ENCODE data around the gene WDR70.
"Not testable (repeated sequence)": the region's sequence is repeated elsewhere in the genome, so short reads cannot be mapped to it uniquely, and the experiment has no call there.

WDR70 gene

DNA sequence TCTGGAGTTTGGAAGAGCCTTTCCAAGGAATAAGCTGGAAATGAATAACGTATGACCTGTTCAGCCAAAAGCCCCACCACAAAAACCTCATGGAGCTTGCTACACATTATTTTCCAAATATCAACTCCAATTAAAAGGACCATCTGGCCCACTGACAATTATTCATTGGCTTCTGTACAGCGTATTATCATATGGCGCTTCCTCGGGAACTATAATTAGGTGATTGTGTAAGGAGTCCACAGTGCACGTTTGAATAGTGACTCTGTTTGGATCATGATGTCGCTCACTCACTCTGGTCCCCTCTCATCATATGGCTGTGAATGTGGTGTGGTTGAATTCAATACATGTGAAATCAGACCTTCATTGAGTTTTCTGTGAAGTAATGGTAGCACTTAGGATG lies 408.6 kb downstream of the WDR70 start:
- Histone ChIP-seq H3K36me3 (ENCODE audit: control insufficient read depth, insufficient read depth, low read length) (no peaks in the 10 kb centered on the region), H3K4me3 (replicated peaks; ENCODE audit: low read depth, low read length) (no peak overlapping the region), H3K27me3 (replicated peaks; ENCODE audit: control insufficient read depth, insufficient read depth, low read length) (no peaks in the 10 kb centered on the region)
- TF ChIP-seq, protein P1, sequence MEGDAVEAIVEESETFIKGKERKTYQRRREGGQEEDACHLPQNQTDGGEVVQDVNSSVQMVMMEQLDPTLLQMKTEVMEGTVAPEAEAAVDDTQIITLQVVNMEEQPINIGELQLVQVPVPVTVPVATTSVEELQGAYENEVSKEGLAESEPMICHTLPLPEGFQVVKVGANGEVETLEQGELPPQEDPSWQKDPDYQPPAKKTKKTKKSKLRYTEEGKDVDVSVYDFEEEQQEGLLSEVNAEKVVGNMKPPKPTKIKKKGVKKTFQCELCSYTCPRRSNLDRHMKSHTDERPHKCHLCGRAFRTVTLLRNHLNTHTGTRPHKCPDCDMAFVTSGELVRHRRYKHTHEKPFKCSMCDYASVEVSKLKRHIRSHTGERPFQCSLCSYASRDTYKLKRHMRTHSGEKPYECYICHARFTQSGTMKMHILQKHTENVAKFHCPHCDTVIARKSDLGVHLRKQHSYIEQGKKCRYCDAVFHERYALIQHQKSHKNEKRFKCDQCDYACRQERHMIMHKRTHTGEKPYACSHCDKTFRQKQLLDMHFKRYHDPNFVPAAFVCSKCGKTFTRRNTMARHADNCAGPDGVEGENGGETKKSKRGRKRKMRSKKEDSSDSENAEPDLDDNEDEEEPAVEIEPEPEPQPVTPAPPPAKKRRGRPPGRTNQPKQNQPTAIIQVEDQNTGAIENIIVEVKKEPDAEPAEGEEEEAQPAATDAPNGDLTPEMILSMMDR (IDR thresholded peaks at IDR 0.05; ENCODE audit: insufficient read depth, low read length, poor library complexity, severe bottlenecking), result no peak
- DNase-seq (ENCODE audit: extremely low read depth, insufficient read length), result no peak

DNA sequence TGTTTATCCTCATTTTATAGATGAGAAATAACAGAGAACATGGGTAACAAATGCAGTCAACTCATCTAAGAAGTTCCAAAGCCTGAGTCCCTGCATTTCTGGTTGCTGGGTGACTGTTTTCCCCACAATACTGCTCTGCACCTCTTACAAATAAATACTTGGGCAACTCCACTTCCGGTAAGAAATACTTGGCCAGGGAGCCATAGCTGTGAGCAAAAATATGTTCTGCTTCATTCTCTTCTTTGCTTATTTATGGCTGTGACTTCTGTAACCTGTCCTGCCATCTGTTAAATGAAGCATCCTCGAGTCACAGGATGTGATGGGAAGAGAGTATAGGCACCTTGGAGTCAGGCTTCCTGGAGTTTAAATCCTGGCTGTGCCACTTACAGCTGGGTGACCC lies 410.9 kb downstream of the WDR70 start:
- DNase-seq (ENCODE audit: extremely low read depth, insufficient read length), result no peak
- Histone ChIP-seq H3K36me3 (ENCODE audit: control insufficient read depth, insufficient read depth, low read length) (no peaks in the 10 kb centered on the region), H3K27me3 (replicated peaks; ENCODE audit: control insufficient read depth, insufficient read depth, low read length) (no peaks in the 10 kb centered on the region), H3K4me3 (replicated peaks; ENCODE audit: low read depth, low read length) (no peak overlapping the region)
- TF ChIP-seq, protein P1 (IDR thresholded peaks at IDR 0.05; ENCODE audit: insufficient read depth, low read length, poor library complexity, severe bottlenecking), result no peak

DNA sequence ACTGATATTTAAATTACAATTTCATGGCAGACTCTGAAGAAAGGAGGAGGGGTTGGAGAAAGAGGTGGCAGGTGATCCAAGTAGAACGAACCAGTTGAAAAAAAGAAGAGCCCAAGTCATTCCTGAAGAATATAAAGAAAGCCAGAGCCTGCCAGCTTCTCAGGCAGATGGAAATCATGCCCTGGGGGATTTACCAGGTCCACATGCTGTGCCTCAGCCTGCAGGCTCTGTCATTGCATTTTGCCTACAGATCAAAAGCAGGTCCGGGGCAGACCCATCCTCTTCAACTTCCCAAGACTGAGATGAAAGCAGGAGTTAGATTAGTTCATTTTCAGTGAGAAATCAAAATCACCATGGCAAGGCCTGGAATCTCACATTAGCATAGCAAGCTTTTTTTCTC lies 412.2 kb downstream of the WDR70 start:
- no peaks in the 10 kb centered on the region for H3K36me3 ChIP-seq (ENCODE audit: control insufficient read depth, insufficient read depth, low read length)
- H3K27me3 ChIP-seq (replicated peaks; ENCODE audit: control insufficient read depth, insufficient read depth, low read length), result no peaks in the 10 kb centered on the region
- DNase-seq (ENCODE audit: extremely low read depth, insufficient read length), result no peak
- H3K4me3 ChIP-seq (replicated peaks; ENCODE audit: low read depth, low read length), result no peak overlapping the region
- TF ChIP-seq, protein P1 (IDR thresholded peaks at IDR 0.05; ENCODE audit: insufficient read depth, low read length, poor library complexity, severe bottlenecking), result no peak

DNA sequence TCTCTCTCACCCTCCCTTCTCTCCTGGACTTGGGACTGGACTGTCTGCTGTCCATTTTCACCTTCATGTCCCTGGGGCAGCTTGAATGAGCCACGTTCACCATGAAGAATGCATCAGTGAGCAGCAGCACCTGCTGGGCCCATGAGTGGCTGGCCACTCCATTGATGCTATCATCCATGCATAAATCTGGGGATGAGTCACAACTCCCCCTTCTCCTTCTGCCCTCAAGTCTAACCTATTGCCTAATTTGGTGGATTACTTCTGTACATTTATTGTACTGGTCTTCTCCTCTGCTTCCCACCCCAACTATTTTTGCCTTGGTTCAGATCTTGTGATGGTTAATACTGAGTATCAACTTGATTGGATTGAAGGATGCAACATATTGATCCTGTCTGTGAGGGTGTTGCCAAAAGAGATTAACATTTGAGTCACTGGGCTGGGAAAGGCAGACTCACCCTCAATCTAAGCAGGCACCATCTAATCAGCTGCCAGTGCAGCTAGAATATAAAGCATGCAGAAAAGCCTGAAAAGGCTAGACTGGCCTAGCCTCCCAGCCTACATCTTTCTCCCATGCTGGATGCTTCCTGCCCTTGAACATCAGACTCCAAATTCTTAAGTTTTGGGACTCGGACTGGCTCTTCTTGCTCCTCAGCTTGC lies 414.0 kb downstream of the WDR70 start:
- no peak for DNase-seq (ENCODE audit: extremely low read depth, insufficient read length)

DNA sequence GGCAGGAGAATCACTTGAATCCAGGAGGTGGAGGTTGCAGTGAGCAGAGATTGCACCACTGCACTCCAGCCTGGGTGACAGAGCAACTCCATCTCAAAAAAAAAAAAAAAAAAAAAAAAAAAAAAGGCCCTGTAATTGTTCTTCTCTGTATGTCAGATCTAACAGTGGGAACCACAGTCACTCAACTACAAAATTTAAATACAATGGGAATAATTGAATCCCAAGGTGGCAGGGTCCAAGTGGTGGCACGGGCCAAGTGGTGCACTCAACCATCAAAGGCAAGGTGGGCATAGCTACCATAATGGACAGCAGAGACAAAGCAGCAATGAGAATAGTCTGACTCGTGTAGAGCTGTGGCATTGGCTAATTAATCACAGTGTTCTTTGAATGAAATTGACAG lies 416.2 kb downstream of the WDR70 start:
- DNase-seq (ENCODE audit: extremely low read depth, insufficient read length); H3K4me3 ChIP-seq (replicated peaks; ENCODE audit: low read depth, low read length); H3K36me3 ChIP-seq (ENCODE audit: control insufficient read depth, insufficient read depth, low read length); H3K27me3 ChIP-seq (replicated peaks; ENCODE audit: control insufficient read depth, insufficient read depth, low read length): not testable (repeated sequence)

More for the DNA sequence above, 414.0 kb downstream of the WDR70 start:
- Histone ChIP-seq H3K27me3 (replicated peaks; ENCODE audit: control insufficient read depth, insufficient read depth, low read length) (no peaks in the 10 kb centered on the region), H3K4me3 (replicated peaks; ENCODE audit: low read depth, low read length) (no peak overlapping the region), H3K36me3 (ENCODE audit: control insufficient read depth, insufficient read depth, low read length) (no peaks in the 10 kb centered on the region)
- TF ChIP-seq, protein P1 (IDR thresholded peaks at IDR 0.05; ENCODE audit: insufficient read depth, low read length, poor library complexity, severe bottlenecking), result no peak

DNA sequence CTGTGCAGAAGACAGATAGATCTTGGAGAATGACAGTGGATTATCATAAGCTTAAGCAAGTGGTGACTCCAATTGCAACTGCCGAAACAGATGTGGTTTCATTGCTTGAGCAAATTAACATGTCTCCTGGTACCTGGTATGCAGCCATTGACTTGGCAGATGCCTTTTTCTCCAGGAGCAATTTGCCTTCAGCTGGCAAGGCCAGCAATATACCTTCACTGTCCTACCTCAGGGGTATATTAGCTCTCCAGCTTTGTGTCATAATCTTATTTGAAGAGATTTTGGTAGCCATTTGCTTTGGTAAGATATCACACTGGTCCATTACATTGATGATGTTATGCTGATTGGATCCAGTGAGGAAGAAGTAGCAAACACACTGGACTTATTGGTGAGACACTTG lies 417.3 kb downstream of the WDR70 start:
- H3K4me3 ChIP-seq (replicated peaks; ENCODE audit: low read depth, low read length); DNase-seq (ENCODE audit: extremely low read depth, insufficient read length); H3K36me3 ChIP-seq (ENCODE audit: control insufficient read depth, insufficient read depth, low read length); H3K27me3 ChIP-seq (replicated peaks; ENCODE audit: control insufficient read depth, insufficient read depth, low read length): not testable (repeated sequence)

DNA sequence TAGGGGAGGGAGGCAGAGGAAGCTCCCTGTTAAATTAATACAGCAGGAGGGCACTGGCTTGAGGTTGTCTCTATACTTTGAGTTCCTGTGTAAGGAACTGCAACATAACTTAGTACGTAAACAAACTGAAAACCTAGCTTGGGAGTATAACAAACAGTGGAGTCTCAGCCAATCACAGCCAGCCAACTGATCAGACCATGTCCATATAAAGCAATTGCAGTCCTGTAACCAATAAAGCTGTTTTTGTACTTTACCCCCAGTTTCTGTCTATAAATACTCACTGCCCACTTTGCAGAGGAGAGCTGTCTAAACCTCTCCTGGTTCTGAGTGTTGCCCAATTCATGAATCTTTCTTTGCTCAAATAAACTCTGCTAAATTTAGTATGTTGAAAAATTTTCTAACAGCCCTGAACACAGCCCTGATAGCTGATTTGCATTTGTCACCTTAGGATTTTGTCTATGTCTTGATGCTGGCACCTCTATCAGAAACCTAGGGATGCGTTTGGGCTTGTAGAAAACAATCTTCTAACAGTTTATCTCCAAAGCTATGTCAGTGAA lies 420.8 kb downstream of the WDR70 start:
- H3K36me3 ChIP-seq (ENCODE audit: control insufficient read depth, insufficient read depth, low read length), result no peaks in the 10 kb centered on the region
- H3K4me3 ChIP-seq (replicated peaks; ENCODE audit: low read depth, low read length), result no peak overlapping the region
- H3K27me3 ChIP-seq (replicated peaks; ENCODE audit: control insufficient read depth, insufficient read depth, low read length), result no peaks in the 10 kb centered on the region
- no peak for DNase-seq (ENCODE audit: extremely low read depth, insufficient read length)
- TF ChIP-seq, protein P1 (IDR thresholded peaks at IDR 0.05; ENCODE audit: insufficient read depth, low read length, poor library complexity, severe bottlenecking), result no peak
